HG03135 (cell line): ENCODE data around the gene KCNH1.
"Not testable (repeated sequence)": the region's sequence is repeated elsewhere in the genome, so short reads cannot be mapped to it uniquely, and the experiment has no call there.

Source experiments
- ATAC-seq: cut with Tn5 transposase; IDR thresholded peaks from one replicate; pipeline ENCODE4 v1.9.1; 2021; ENCODE audit warnings: mild to moderate bottlenecking, moderate library complexity; ENCODE audit not compliant: unreplicated experiment

The KCNH1 gene

GRCh38 chr1:210691039-210691610 is 442.8 kb downstream of the KCNH1 start:
- ATAC-seq, result no peak

- no peak for ATAC-seq
These were observed 443.7 kb downstream of the KCNH1 start for GRCh38 chr1:210690236-210690635.

- no peak for ATAC-seq
These were observed 444.1 kb downstream of the KCNH1 start for GRCh38 chr1:210689826-210690225.

GRCh38 chr1:210688512-210689234 is 445.3 kb downstream of the KCNH1 start:
- ATAC-seq, result no peak

DNA sequence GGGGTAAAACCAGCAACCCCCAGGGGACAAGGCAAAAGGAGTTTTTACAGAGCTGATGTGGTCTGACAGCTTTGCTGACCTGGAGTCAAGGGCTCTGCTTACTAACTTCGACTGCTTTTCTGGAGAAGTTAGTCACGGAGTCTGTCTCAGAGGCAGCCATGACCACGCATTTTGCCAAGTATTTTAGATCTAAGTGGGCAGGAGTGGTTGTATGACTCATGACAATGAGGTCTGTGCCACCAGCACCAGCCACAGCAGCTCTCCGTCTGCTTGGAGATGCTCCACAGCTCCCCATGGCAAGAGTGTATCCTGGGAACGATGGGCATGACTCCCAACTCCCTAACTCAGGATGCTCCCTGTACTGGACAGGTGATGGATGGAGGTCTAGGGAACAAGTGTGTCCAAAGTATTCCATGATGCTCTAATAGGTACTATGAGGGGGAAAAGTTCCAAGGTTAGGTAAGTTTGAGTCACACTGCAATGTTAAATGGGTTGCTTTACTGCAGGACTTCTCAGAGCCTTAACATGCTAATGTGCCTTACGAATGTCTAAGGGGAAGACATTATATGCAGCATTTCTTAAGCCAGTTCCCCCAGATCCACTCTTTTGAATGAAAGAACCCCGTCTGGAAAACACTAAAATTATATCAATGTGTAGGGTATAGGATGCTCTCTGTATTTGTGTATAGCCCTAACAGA is 446.2 kb downstream of the KCNH1 start:
- no peak for ATAC-seq

- no peak for ATAC-seq
These were observed 447.1 kb downstream of the KCNH1 start for GRCh38 chr1:210686841-210687240.

GRCh38 chr1:210685295-210685650 is 448.7 kb downstream of the KCNH1 start:
- no peak for ATAC-seq

DNA sequence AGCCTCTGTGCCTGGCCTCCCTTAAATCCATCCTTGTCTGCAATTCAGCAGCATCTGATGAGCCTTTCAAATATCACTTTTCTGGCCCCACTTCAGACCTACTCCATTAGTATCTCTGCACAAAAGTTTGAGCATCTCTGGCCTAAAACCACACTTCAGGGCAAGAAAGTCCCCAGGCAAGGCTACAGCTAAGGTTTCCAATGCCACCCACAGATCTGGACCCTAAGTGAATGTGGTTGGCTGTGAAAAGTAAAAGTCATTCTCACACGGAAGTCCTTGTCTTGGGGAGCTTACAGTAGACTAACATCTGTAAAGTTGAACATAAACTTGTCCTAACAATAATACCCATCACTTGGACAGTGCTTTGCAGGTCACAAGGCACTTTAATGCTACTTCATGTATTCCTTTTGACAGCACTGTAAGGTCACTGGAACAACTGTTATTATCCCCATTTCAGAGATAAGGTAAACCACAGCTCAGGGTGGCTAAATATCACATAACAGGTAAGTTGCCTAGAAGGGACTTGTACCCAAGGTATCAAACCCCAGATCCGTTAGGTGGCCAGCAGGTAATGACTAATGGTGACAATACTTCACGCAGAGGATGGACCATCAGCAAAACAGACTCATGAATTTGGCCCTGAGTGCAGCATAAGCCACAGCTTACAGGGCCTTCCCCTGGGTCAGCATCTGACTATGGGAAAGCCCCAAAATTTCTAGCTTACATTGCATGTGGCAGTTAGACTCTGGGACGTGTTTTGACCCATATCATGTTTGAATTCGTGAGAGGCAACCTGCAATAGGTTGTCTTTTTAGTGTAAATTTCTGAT is 449.3 kb downstream of the KCNH1 start:
- peak; percentile 86 for ATAC-seq

GRCh38 chr1:210683403-210684047 is 450.4 kb downstream of the KCNH1 start:
- ATAC-seq, result no peak

DNA sequence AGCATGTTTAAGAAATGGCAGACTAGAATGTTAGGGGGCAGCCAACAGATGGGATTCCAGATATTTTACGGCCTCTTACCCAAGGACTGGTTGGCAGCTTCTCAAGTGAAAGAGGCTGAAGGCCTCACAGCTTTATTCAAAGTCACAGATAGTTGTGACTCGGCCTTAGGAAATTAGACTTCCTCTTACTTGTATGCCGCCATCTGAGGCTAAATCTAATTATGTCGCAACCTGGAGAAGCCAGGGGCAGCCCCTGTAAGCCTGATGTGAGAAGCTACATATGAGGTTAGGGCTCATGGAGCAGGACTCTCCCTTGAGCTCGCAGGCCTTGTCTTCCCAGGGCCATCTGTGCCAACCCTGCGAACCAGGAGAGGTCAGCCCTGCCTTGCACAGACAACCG is 452.8 kb downstream of the KCNH1 start:
- ATAC-seq, result no peak

DNA sequence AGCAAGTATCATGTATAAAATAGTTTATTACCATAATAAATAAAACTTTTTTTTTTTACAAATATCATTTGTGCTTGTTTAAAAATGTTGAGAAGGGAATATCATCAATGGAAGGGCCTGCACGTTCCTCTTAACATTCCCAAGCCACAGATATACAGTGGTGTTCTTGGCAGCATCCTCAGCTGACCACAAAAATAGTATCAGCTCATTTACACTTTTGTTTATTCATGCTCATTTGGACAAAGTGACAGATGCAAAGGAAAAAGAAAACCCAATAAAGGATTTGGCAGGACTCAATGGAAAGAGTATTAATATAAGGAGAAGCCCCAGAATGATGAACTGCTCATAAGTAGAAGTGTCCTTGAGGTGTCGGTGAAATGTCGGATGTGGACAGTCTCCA is 455.6 kb downstream of the KCNH1 start:
- ATAC-seq, result no peak

DNA sequence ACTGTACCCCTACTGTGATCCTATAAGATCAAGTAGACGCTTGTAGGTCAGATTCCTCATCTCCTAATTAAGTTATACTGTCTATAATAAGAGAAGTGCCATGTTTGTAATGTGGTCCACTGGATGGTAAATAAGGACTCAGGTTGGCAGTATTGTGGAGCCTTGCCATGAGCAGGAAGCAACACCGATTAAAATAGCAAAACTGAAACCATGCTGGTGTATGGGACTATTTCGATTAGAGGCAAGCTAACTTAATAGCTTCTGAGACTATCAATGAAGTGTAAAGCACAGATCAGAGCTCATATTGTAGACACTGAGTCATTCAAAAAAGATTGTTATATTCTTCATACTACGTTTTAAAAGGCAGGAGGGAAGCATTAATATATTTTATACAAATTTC is 456.4 kb downstream of the KCNH1 start:
- no peak for ATAC-seq

DNA sequence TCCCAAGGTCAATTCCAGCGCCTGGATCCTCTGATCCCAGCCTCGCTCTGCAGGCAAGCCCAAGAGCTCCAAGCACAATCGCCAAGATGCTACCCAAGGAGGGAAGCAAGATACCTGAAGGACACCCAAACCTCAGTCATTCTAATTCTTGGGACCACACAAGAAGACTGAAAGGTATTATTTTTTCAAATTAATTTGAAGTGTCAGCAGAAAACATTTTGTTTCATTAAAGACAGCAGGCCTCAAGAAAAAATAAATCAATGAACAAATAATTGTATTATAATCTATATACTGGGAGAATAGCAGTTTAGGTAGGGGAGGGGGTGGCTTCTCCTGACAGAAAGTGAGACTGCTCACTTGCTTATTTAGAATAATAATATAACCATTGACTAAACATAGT is 457.4 kb downstream of the KCNH1 start:
- ATAC-seq, result no peak

DNA sequence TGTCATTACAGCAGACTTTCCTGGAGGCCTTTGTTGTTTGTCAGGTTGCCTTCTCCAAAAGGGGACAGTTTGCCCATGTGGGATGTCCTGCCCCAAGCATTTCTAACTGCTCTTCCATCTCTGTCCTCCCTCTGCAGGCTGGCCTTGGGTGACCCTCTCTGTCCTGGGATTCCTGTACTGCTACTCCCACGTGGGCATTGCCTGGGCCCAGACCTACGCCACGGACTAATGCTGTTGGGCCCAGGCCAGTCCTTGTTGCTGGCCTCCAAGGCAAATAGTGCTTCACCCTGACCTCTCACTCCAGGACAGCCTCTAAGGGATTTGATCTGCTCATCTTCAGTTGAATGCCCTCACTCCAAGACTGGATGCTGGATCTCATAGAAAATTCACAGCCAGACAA is 459.8 kb downstream of the KCNH1 start:
- no peak for ATAC-seq

DNA sequence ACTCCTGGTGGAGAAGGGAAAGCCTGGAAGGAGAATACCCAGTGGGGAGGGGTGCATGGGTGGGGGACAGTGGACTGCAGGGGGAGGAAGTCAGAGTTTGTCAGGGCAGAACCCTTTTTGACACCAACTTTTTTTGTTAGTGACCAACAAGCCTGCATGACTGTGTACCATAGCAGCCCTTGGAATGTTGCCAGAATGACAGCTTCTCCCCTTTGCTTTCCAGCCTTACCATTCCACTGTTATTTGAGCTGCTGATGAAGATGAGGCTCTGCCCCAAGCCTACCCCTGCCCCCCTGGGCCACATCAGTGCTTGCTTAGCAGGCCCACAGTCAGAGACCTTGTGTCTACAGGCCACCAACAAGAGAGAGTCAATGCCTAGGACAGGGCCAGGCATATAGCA is 464.0 kb downstream of the KCNH1 start:
- no peak for ATAC-seq

DNA sequence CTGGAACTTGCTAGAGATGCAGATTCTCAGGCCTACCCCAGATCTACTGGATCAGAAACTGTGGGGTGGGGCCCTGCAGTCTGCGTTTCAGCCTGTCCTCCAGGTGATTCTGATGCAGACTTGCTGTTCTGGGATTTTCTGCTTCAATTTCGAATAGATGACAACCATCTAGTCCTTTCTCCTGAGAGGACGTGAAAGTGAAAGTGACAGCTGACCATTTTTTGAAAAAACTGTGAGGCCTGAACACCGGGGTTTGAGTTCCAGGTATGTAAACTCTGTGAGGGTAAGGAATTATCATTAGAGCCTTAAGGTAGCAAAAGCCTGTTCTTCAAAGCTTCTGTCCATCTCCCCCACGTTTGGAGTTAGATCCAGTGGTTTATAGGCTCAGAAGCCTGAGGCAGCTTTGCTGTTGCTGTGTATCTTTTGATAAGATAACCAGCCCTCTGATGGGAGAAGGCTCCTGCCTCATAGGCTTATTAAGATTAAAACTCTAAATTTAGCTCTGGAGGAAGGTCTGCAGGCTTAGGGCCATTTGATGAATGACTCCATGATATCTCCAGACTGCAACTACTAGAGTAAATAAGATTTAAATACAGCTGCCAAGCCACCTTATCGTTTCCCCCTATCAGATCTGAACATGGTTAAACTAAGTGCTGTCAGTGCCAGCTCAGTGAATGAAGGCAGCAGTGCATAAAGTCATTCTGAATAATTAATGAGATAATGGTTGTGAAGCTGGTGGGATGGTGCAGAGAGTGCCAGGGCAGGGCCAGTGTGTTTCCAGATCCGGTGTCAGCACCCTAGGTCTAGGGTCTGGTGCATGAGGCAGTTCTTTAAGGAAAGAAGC is 470.0 kb downstream of the KCNH1 start:
- no peak for ATAC-seq

DNA sequence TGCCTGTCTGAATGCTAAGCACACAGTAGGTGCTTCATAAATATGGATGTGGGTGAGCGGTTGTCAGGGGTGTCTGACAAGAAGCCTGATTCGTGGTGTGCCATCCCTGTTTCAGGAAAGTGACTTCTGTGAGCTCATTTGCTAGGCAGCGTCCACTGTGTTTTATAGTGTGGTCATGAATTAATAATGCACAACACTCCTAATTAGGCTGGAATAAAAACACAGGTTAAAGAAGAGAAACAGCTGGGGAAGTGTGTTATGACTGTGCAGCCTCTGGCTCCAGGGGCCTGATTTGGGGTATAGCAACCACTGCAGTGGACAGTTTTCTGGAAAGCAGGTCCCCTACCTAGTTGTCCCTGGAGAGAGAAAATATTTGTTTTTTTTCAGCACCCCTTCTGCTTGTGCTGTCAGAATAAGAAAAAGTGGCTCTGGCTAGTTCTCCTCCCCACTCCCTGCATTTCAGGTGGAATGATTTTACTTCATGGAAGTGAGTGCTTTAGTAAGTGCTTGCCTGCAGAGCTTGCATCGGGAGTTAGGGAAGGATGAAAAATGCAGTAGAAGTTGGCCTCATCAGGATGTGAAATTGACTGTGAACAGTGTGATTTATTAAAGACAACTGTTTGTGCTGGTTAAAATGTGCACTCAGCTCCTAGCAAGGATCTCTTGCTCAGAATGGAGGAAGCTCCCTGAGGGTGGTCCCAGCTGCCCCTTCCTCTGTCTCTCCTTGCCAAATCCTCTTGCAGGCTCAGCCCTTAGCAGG is 471.5 kb downstream of the KCNH1 start:
- ATAC-seq, result no peak

- ATAC-seq, result not testable (repeated sequence)
These were observed 472.4 kb downstream of the KCNH1 start for GRCh38 chr1:210661520-210661919.

DNA sequence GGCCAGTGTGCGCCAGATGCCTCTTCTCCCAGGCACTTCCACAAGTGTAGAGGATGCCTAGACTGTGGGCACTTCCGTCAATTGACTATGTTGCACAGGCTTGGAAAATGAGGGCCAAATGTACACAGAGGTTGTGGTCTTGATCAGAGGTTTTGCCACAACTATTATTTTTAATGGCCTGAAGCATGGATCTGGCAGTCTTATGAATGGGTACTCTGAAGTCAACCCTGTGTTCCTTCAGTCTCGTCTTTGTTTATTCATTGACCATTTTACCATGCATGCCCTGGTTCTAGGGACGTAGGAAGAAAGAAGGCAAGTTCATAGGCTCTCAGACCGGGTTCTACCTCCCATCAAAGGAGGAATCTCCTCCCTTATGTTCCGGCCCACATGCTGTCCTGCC is 476.1 kb downstream of the KCNH1 start:
- ATAC-seq, result no peak
